IPS-11a (cell line): ENCODE measurements around the gene NAA15.
"Not testable (repeated sequence)": the region's sequence is repeated elsewhere in the genome, so short reads cannot be mapped to it uniquely, and the experiment has no call there.

ENCODE experiments used
- H3K4me3 ChIP-seq: one replicate; pipeline ENCODE4 v1.5.1; 2013; ENCODE audit warnings: low read depth, low read length, control low read depth

The NAA15 gene

DNA sequence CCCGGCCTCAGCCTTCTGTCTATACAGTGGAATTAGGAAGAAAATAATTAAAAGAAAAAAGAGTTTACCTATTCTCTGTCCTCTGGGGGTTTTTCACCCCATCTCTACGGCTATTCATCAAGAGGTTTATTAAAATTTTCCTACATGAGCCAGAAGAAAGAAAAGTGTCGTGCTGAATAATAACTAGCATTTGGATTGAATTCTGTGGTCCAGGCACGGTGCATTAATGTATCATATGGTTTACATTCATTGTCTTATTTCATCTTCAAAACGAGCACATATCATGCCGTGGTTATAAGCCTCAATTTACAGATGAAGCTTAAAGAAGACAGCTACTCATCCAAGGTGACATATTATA is 5.4 kb upstream of the NAA15 start:
- no peak overlapping the region for H3K4me3 ChIP-seq

GRCh38 chr4:139297001-139297410 is 4.3 kb upstream of the NAA15 start:
- no peak overlapping the region for H3K4me3 ChIP-seq

DNA sequence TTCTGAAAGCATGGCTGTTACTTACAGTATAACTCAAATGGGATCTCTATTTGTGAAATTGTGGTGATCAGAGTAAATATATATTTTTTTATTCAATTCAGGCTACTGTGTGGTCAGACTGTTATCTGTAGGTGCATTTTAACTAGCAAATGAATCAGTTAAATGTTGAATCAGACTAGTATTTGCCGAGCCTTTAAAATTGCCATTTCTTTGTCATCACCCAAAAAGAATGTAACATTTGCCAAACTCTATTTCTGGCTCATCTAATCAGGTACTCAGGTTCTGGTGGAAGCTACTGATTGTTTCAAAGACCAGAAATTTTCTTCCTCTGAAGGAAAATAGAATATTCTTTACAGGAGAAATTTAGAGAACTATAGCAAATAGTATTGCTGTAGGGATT is 1.8 kb upstream of the NAA15 start:
- H3K4me3 ChIP-seq = no peak overlapping the region

DNA sequence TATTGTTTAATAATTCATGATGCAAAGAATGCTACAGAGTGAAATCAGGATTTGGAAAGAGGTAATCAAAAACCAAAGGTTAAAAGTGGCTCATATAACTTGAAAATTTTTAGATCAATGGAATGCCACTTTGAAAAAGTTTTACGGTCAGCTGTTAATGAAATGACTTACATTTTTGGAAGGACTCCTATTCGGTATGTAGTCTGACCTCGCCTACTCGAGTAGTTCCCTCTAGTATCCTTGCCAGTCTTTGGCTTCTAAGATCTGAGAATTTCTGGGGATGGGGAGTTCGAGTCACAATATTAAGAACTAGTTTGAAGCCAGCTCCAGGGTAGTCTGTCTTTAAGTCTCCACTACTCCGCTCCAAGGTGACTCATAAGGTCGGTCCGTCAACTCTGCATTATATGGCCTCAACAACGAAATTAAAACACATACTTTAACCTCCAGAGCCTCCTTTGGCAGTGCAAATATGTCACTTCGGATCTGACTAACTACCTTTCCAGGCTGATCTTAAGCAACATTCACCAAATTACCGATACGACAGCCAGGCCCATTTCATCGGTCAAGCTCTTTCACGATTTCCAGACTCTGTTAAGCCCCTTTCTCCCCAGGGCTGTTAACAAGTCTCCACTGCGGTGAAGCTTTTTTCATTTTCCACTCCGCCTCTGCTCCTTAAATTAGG is 733 bp upstream of the NAA15 start:
- H3K4me3 ChIP-seq = peak overlapping the region; percentile 97

DNA sequence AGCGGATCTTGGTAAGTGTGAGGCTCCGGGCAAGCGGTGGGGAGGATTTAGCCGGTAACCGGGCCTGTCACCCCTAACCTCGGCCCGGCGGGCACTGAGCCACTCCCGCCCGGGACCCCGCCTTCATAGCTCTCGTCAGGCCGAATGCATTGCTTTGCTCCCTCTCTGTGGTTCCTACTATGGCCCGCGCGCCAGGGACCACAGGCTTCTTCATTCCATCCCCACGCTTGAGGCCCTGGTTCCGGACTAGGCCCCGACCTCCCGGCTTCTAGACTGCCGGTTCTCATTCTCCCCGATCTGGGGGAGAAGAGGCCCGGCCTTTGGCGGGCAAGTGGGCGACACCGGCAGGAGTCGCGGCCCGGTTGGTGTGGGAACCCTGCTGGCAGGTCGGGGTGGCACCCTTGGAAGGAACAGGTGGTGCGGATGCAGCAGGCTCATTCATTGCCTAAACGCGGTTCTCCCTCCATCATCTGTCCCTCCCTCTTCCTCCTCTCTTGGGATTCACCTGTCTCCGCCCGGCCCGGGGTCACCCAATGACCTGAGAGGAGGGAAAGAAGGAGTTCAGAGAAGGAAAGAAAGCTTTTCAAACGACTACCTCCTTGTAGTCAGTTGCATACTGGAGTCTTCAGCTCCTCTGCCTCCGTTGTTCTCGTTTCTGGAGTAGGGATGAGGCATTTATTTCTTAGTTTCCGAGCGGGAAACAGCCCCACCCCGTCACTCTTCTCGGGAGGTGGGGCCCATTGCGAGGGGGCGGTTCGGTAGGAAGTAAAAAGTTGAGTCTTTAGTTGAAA is 711 bp downstream of the NAA15 start, which contains the start of gene NDUFC1:
TSS of gene NDUFC1 (minus strand) at position 657 of the 791 bp plus-strand sequence. CDS start 6,679 bp downstream, outside the sequence.
- H3K4me3 ChIP-seq = peak within 1 kb of the TSS; percentile 97

GRCh38 chr4:139304920-139305319 is 3.6 kb downstream of the NAA15 start:
- no peak overlapping the region for H3K4me3 ChIP-seq

DNA sequence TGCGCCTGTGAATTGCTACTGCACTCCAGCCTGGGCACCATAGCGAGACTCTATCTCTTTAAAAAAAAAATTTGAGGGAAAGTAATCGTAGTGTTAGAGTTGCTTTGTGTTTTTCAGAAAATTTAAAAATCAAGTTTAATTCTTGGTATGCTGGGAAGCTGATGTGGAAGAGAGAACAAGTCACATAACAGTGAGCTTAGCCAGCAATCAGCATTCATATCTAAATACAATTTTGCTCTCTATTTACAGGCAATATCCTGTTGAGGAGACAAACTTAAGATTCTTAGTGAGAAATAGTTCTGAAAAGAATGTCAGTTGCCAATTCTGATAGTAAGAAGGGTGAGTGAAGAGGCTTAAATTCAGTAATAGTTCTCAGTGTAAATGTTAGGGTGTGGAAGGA is 10.6 kb downstream of the NAA15 start:
- H3K4me3 ChIP-seq = no peak overlapping the region

GRCh38 chr4:139312552-139313332 is 11.4 kb downstream of the NAA15 start:
- no peak overlapping the region for H3K4me3 ChIP-seq

DNA sequence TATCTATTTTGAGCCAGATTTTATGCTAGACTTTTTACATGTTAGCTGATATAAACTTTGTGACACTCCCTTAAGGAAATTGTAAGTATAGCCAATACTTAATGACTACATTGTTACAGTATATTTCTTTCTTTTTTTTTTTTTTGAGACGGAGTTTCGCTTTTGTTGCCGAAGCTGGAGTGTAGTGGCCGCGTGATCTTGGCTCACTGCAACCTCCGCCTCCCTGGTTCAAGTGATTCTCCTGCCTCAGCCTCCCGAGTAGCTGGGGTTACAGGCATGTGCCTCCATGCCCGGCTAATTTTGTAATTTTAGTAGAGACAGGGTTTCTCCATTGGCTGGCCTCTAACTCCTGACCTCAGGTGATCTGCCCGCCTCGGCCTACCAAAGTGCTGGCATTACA is 12.1 kb downstream of the NAA15 start:
- not testable (repeated sequence) for H3K4me3 ChIP-seq

DNA sequence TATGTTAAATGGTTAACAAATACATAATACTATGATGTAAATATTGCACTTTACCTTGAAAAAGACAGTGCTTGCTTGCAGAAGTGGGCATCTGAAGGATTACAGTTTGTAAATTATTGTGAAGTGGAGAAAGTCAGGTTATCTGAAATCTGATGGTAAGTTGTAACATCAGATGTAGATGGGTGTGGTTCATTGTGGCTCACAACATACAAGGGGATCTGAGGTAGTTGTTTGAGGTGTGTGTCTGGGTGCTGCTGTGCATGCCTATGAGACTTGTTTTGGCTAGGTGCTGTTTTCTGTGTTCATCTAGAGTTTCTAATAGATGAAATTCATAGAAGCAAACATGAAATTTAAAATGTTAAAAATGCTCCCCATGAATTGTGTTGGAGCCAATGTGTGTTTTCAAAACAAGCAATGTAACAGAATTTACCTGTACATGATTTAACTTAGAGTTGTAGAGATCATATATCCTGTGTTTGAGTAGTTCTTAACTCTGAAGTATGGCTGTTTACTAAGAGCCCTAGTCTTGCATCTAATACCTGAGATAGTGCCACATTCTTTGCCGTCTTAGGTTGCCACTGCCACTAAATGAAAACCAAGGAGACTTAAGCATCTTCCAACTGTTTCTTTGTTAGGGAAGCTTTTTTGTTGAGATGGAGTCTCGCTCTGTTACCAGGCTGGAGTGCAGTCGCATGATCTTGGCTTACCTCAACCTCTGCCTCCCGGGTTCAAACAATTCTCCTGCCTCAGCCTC is 12.9 kb downstream of the NAA15 start:
- no peak overlapping the region for H3K4me3 ChIP-seq

GRCh38 chr4:139315221-139315675 is 13.9 kb downstream of the NAA15 start:
- no peak overlapping the region for H3K4me3 ChIP-seq

GRCh38 chr4:139316733-139317132 is 15.4 kb downstream of the NAA15 start:
- no peak overlapping the region for H3K4me3 ChIP-seq

DNA sequence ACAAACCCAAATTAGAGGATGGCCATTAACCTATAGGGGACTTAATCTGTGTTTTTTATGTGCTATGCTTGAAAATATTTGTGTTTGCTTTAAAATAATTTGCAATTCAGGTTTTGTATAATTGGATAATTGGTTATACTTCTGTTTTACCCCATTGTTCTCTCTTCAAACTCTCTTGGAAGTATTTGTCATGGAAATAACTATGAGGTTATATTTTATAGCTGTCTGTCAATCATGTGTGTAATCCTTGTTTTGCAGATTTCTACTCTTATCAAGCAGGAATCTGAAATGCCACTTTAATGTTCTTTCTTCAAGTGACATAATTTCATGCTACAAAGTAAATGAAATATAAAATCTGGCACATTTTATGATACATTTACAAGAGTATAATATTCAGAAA is 16.3 kb downstream of the NAA15 start:
- no peak overlapping the region for H3K4me3 ChIP-seq

- no peak overlapping the region for H3K4me3 ChIP-seq
These were observed 18.3 kb downstream of the NAA15 start for GRCh38 chr4:139319571-139319970.

DNA sequence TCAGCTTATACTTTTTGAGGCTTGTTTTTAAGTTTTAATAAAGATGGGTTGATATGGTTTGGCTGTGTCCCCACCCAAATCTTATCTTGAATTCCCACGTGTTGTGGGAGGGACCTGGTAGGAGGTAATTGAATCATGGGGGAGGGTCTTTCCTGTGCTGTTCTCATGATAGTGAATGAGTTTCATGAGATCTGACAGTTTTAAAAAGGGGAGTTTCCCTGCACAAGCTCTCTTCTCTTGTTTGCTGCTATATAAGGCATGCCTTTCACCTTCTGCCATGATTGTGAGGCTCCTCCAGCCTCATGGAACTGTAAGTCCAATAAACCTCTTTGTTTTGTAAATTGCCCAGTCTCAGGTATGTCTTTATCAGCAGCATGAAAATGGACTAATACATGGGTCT is 20.8 kb downstream of the NAA15 start:
- H3K4me3 ChIP-seq = not testable (repeated sequence)

DNA sequence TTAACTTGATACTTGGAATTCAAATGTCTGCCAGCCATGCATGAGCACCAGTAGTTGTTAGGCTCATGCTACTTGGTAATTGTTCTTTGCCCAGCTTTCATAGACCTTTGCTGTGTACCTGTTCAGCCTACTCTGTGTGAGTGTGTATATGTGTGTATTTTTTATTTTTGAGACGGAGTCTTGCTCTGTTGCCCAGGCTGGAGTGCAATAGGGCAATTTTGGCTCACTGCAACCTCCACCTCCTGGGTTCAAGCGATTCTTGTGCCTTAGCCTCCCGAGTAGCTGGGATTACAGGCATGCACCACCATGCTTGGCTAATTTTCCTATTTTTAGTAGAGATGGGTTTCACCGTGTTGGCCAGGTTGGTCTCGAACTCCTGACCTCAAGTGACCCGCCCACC is 21.2 kb downstream of the NAA15 start:
- H3K4me3 ChIP-seq = not testable (repeated sequence)

DNA sequence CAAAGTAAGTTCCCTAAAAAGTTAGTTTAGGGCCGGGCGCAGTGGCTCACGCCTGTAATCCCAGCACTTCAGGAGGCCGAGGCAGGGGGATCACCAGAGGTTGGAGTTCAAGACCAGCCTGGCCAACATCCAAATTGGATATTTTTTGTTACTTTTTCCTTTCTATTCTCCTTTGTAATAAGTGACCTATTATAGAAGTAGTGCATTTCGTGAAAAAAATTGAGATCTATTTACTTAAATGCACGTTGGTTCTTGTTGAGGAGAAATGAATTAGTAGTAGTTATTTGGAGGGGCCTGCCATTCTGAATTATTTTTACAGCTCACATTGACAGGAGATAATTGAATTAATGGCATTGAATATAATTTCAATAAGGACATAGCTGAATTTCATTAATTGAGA is 23.3 kb downstream of the NAA15 start:
- H3K4me3 ChIP-seq = no peak overlapping the region

- H3K4me3 ChIP-seq = no peak overlapping the region
These were observed 28.4 kb downstream of the NAA15 start for GRCh38 chr4:139329665-139330200.

- H3K4me3 ChIP-seq = no peak overlapping the region
These were observed 29.0 kb downstream of the NAA15 start for GRCh38 chr4:139330283-139330682.

- H3K4me3 ChIP-seq = no peak overlapping the region
These were observed 29.9 kb downstream of the NAA15 start for GRCh38 chr4:139331185-139331584.

- no peak overlapping the region for H3K4me3 ChIP-seq
These were observed 31.7 kb downstream of the NAA15 start for GRCh38 chr4:139333046-139333445.
